GM19438 (cell line): ENCODE data around the gene FGFR2.

Experiments
- ATAC-seq: cut with Tn5 transposase; IDR thresholded peaks from one replicate; pipeline ENCODE4 v1.9.1; 2021; ENCODE audit warnings: low read depth; ENCODE audit not compliant: unreplicated experiment

Gene FGFR2

DNA sequence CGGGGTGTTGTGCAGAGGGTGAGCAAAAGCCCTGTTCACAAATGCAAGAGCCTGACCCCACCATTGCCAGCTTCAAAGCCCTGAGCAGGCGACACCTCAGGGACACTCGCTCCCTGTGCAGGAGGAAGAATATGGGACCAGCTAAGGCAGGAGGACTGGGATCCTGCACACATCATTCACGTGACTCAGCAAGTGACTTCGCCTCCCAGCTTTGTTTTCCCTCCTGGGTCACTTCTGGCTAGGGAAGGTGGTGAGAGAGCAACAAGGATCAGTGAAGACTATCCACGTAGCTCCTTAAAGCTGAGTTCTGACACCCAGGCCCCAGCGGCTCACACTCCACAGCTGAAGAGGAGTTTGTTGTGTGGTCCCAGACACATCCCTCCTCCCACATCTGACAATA is 164.3 kb downstream of the FGFR2 start:
- no peak for ATAC-seq

DNA sequence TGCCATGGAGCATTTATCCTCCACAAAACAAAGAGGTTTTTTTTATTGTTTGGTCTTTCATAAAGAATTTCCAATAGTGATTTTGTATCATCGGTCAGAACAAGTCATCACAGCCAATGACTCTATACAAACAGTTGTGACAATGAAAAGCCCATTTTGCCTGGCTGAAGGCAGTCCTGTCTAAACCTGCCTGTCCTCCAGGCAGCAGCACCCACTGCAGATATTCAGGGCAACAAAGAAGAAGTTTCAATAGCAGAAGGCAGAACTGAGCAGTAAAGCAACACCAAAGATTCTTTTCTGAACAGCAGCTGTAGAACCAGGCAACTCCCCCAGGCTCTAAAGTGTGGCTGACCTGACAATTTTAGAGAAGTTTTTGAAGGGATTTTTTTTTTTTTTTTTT is 169.4 kb downstream of the FGFR2 start:
- no peak for ATAC-seq
